NCI-H446 treated with DMSO at 0.1 percent for 48 hours (cell line): Measurements from ENCODE around the gene CFAP43.

ENCODE experiments used
- DNase-seq: peaks from one replicate; lab custom pipeline; 2025; lab: John Stamatoyannopoulos, UW

The CFAP43 gene

GRCh38 chr10:104128214-104128613 lies 104.0 kb downstream of the CFAP43 start:
- no peak for DNase-seq

- no peak for DNase-seq
Observed at GRCh38 chr10:104127411-104127810, 104.8 kb downstream of the CFAP43 start.

GRCh38 chr10:104123397-104123796 lies 108.8 kb downstream of the CFAP43 start:
- DNase-seq: no peak

GRCh38 chr10:104122225-104123107 lies 109.7 kb downstream of the CFAP43 start:
- no peak for DNase-seq

- peak; percentile 91 for DNase-seq
Observed at GRCh38 chr10:104121485-104122224, 110.5 kb downstream of the CFAP43 start, which contains the start of gene SFR1. Gene SFR1, plus strand, starts transcription at chr10:104122171. Its CDS starts 13 bp downstream, at chr10:104122184.

GRCh38 chr10:104120903-104121484 lies 111.2 kb downstream of the CFAP43 start:
- peak; percentile 11 for DNase-seq

GRCh38 chr10:104120512-104120902 lies 111.7 kb downstream of the CFAP43 start:
- no peak for DNase-seq

GRCh38 chr10:104119996-104120395 lies 112.2 kb downstream of the CFAP43 start:
- no peak for DNase-seq

GRCh38 chr10:104117839-104118323 lies 114.3 kb downstream of the CFAP43 start:
- no peak for DNase-seq

GRCh38 chr10:104113376-104113956 lies 118.7 kb downstream of the CFAP43 start:
- no peak for DNase-seq

GRCh38 chr10:104109908-104110662 lies 122.1 kb downstream of the CFAP43 start:
- no peak for DNase-seq

GRCh38 chr10:104104926-104105325 lies 127.2 kb downstream of the CFAP43 start:
- DNase-seq: no peak

- DNase-seq: no peak
Observed at GRCh38 chr10:104104418-104104817, 127.7 kb downstream of the CFAP43 start.

GRCh38 chr10:104103956-104104355 lies 128.2 kb downstream of the CFAP43 start:
- no peak for DNase-seq

- no peak for DNase-seq
Observed at GRCh38 chr10:104101902-104102301, 130.3 kb downstream of the CFAP43 start.

GRCh38 chr10:104100795-104101194 lies 131.4 kb downstream of the CFAP43 start:
- DNase-seq: no peak

- no peak for DNase-seq
Observed at GRCh38 chr10:104099941-104100340, 132.2 kb downstream of the CFAP43 start.

- DNase-seq: no peak
Observed at GRCh38 chr10:104099269-104099668, 132.9 kb downstream of the CFAP43 start.

- no peak for DNase-seq
Observed at GRCh38 chr10:104098358-104098925, 133.7 kb downstream of the CFAP43 start.

GRCh38 chr10:104096692-104097091 lies 135.5 kb downstream of the CFAP43 start:
- DNase-seq: no peak

- DNase-seq: no peak
Observed at GRCh38 chr10:104092749-104093148, 139.4 kb downstream of the CFAP43 start.
